ENCODE results near the gene RHEB.

DNA sequence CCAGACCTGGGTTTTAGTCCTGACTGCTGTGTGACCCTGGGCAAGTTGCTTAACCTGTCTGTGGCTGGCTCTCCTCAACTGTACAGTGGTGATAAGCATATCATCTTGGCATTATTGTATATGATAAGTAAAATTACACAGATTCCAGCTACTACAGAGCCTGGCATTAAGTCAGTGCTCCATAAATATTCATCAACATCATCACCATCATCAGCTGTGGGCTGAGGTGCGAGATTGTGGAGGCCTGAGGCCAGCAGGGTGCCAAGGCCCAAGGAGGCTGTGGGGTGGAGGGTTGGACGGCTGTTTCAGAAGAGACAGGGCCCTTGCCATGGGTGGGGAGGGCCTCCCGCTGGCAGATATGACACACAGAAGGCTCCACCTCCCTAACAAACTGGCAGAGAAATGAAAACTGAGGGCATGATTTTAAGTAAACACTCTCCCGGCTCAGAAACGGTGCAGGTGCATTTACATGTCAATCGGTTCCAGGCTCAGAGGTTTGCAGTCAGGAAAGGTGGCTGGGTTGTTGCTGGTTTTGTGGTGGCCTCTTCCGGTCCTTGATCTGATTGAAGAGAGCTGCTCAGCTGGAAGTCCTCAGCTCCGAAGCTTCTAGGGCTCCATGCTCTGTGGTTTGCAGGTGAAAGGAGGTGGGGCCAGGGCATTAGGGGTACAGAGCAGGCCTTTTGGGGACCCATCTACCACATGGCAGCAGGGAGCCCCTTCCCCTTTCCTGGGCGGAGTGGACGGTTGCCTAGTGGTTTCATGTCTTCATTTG is 89.9 kb downstream of the RHEB start:
- TF ChIP-seq, protein P1, sequence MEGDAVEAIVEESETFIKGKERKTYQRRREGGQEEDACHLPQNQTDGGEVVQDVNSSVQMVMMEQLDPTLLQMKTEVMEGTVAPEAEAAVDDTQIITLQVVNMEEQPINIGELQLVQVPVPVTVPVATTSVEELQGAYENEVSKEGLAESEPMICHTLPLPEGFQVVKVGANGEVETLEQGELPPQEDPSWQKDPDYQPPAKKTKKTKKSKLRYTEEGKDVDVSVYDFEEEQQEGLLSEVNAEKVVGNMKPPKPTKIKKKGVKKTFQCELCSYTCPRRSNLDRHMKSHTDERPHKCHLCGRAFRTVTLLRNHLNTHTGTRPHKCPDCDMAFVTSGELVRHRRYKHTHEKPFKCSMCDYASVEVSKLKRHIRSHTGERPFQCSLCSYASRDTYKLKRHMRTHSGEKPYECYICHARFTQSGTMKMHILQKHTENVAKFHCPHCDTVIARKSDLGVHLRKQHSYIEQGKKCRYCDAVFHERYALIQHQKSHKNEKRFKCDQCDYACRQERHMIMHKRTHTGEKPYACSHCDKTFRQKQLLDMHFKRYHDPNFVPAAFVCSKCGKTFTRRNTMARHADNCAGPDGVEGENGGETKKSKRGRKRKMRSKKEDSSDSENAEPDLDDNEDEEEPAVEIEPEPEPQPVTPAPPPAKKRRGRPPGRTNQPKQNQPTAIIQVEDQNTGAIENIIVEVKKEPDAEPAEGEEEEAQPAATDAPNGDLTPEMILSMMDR (IDR thresholded peaks at IDR 0.05): no peak
- no peak for TF ChIP-seq POLR2A (IDR thresholded peaks at IDR 0.05)
